H1 (cell line): ENCODE data around the gene DDX51. TPM values are rescaled to one million over a fixed set of nuclear protein-coding genes. Genes with fewer than 3 reads are reported as not detected.

Source experiments
- CTCF ChIA-PET: fragments of 300-600 bp; sonication (Branson Sonifier 250); formaldehyde crosslinking; loops from one replicate; lab custom pipeline; 2021; ENCODE audit not compliant: partially characterized antibody; lab: Charles Lee
- POLR2A ChIA-PET: fragments of 300-600 bp; sonication (Branson Sonifier 250); formaldehyde crosslinking; loops from one replicate; lab custom pipeline; 2021; ENCODE audit warnings: inconsistent platforms; ENCODE audit not compliant: partially characterized antibody; lab: Charles Lee
- DNase-seq, 2 experiments: peaks; one replicate each; pipeline versions ENCODE4 v3.0.0 to v3.0.0-alpha.2; 2010 to 2022; ENCODE audit warnings: low spot score in 2 of 2, low read depth in 1 of 2, mixed read lengths in 1 of 2
- FAIRE-seq: peaks from 2 replicates; lab custom pipeline; 2011; peaks lifted over from hg19 to GRCh38; lab: Jason Lieb, UNC
- H2AFZ ChIP-seq: 2 replicates; pipeline ENCODE4 v1.8.1; 2012; ENCODE audit warnings: low read length, inconsistent platforms
- H2AK5ac ChIP-seq: 2 replicates; pipeline ENCODE4 v1.6.1; 2013; ENCODE audit warnings: low read depth, low read length
- H2BK120ac ChIP-seq: replicated peaks from 2 replicates; pipeline ENCODE3; 2013; ENCODE audit warnings: low read depth, low read length, inconsistent platforms
- H2BK12ac ChIP-seq: 2 replicates; pipeline ENCODE4 v1.6.1; 2013; ENCODE audit warnings: low read depth, low read length
- H2BK15ac ChIP-seq: 2 replicates; pipeline ENCODE4 v1.6.1; 2013; ENCODE audit warnings: low read length
- H2BK20ac ChIP-seq: 2 replicates; pipeline ENCODE4 v1.6.1; 2013; ENCODE audit warnings: low read length
- H2BK5ac ChIP-seq: 2 replicates; pipeline ENCODE4 v1.6.1; 2013; ENCODE audit warnings: low read depth, low read length
- H3K14ac ChIP-seq: 2 replicates; pipeline ENCODE4 v1.6.1; 2013; ENCODE audit warnings: inconsistent platforms; ENCODE audit not compliant: insufficient read length
- H3K18ac ChIP-seq: 2 replicates; pipeline ENCODE4 v1.6.1; 2013; ENCODE audit warnings: low read length; ENCODE audit errors: extremely low read depth
- H3K23ac ChIP-seq: 2 replicates; pipeline ENCODE4 v1.6.1; 2013; ENCODE audit warnings: inconsistent platforms; ENCODE audit not compliant: insufficient read length
- H3K23me2 ChIP-seq: 2 replicates; pipeline ENCODE4 v1.6.1; 2013; ENCODE audit warnings: low read depth, low read length
- H3K27ac ChIP-seq: 2 replicates; pipeline ENCODE4 v1.6.1; 2011; ENCODE audit warnings: low read depth, low read length, inconsistent platforms
- H3K27me3 ChIP-seq, 4 experiments: replicated peaks in 1 of 4; 1 replicate in 1 of 4; 2 replicates in 3 of 4; pipeline versions ENCODE4 v1.6.1 to v1.8.1; 2011 to 2013; ENCODE audit warnings: low read length in 3 of 4, mild to moderate bottlenecking in 3 of 4, inconsistent platforms in 2 of 4, mixed read lengths in 2 of 4, moderate library complexity in 1 of 4; ENCODE audit not compliant: control insufficient read depth in 3 of 4, insufficient read depth in 3 of 4; ENCODE audit errors: extremely low read depth in 1 of 4
- H3K36me3 ChIP-seq, 4 experiments: 2 replicates each; pipeline versions ENCODE4 v1.6.1 to v1.8.1; 2011 to 2013; ENCODE audit warnings: mild to moderate bottlenecking in 4 of 4, low read length in 3 of 4, moderate library complexity in 2 of 4, control low read depth in 1 of 4, inconsistent platforms in 1 of 4; ENCODE audit not compliant: insufficient read depth in 4 of 4, control insufficient read depth in 2 of 4
- H3K4ac ChIP-seq: replicated peaks from 2 replicates; pipeline ENCODE3; 2013; ENCODE audit warnings: low read length, low read depth, mixed read lengths, inconsistent platforms; ENCODE audit not compliant: insufficient read length
- H3K4me1 ChIP-seq, 4 experiments: replicated peaks in 1 of 4; 1 replicate in 1 of 4; 2 replicates in 3 of 4; pipeline versions ENCODE4 v1.6.1 to v1.8.1; 2011 to 2013; ENCODE audit warnings: low read length in 3 of 4, inconsistent platforms in 2 of 4, mixed read lengths in 1 of 4; ENCODE audit not compliant: insufficient read depth in 4 of 4, control insufficient read depth in 3 of 4
- H3K4me2 ChIP-seq, 2 experiments: 2 replicates each; pipeline versions ENCODE4 v1.6.1 to v1.8.1; 2011 to 2013; ENCODE audit warnings: low read depth in 2 of 2, low read length in 2 of 2, control low read depth in 1 of 2, inconsistent platforms in 1 of 2, mild to moderate bottlenecking in 1 of 2; ENCODE audit not compliant: insufficient read depth in 1 of 2
- H3K4me3 ChIP-seq, 4 experiments: fragments of 200-600, 300-600 bp in 1 of 4; sonication (generic), shearing (Covaris generic), sonication (Bioruptor Twin) in 1 of 4; 2 replicates each; pipeline versions ENCODE4 v1.5.1 to v1.8.1; 2011 to 2016; ENCODE audit warnings: low read length in 4 of 4, low read depth in 3 of 4, control low read depth in 2 of 4, inconsistent platforms in 2 of 4, mild to moderate bottlenecking in 2 of 4, mixed read lengths in 1 of 4, moderate library complexity in 1 of 4; ENCODE audit not compliant: insufficient read depth in 2 of 4; ENCODE audit errors: extremely low read depth in 1 of 4
- H3K56ac ChIP-seq: replicated peaks from 2 replicates; pipeline ENCODE3; 2013; ENCODE audit warnings: low read depth, mild to moderate bottlenecking, mixed read lengths, low read length, inconsistent platforms; ENCODE audit not compliant: insufficient read length
- H3K79me1 ChIP-seq: 2 replicates; pipeline ENCODE4 v1.6.1; 2013; ENCODE audit warnings: low read depth, low read length, control low read depth
- H3K79me2 ChIP-seq, 2 experiments: 2 replicates each; pipeline versions ENCODE4 v1.6.1 to v1.8.1; 2012 to 2013; ENCODE audit warnings: low read length in 2 of 2, mild to moderate bottlenecking in 2 of 2, inconsistent platforms in 1 of 2; ENCODE audit not compliant: insufficient read depth in 2 of 2, control insufficient read depth in 1 of 2
- H3K9ac ChIP-seq, 4 experiments: replicated peaks in 1 of 4; 1 replicate in 1 of 4; 2 replicates in 3 of 4; pipeline versions ENCODE4 v1.6.1 to v1.8.1; 2011 to 2013; ENCODE audit warnings: low read depth in 3 of 4, low read length in 3 of 4, control low read depth in 2 of 4, mild to moderate bottlenecking in 2 of 4, moderate library complexity in 2 of 4, inconsistent platforms in 1 of 4; ENCODE audit errors: extremely low read depth in 1 of 4
- H3K9me3 ChIP-seq, 2 experiments: 2 replicates each; pipeline versions ENCODE4 v1.6.1 to v1.8.1; 2012 to 2013; ENCODE audit warnings: mild to moderate bottlenecking in 2 of 2, moderate library complexity in 2 of 2, control low read depth in 1 of 2, inconsistent platforms in 1 of 2, low read depth in 1 of 2, low read length in 1 of 2, mixed read lengths in 1 of 2; ENCODE audit not compliant: insufficient read depth in 2 of 2
- H4K20me1 ChIP-seq, 2 experiments: replicated peaks in 1 of 2; 2 replicates each; pipeline versions ENCODE3 to v1.8.1; 2011 to 2013; ENCODE audit warnings: inconsistent platforms in 2 of 2, low read length in 2 of 2, mild to moderate bottlenecking in 1 of 2; ENCODE audit not compliant: insufficient read depth in 2 of 2, control insufficient read depth in 1 of 2
- H4K5ac ChIP-seq: 2 replicates; pipeline ENCODE4 v1.6.1; 2013; ENCODE audit warnings: low read length, low read depth, mixed read lengths, inconsistent platforms; ENCODE audit not compliant: insufficient read length
- H4K8ac ChIP-seq: 2 replicates; pipeline ENCODE4 v1.8.0; 2013; ENCODE audit warnings: mild to moderate bottlenecking, moderate library complexity, low read length, inconsistent platforms; ENCODE audit not compliant: insufficient read depth; ENCODE audit errors: extremely low read depth
- H4K91ac ChIP-seq: replicated peaks from 2 replicates; pipeline ENCODE3; 2013; ENCODE audit warnings: low read length, mixed read lengths, inconsistent platforms; ENCODE audit not compliant: insufficient read length
- CBX8 ChIP-seq: fragments of 300-800, 300-1000 bp; sonication (generic); IDR thresholded peaks from 2 replicates; pipeline ENCODE4 v1.7.1; 2016; ENCODE audit warnings: low read depth, low read length, borderline replicate concordance
- CREB1 ChIP-seq: IDR thresholded peaks from 2 replicates; pipeline ENCODE4 v1.6.1; 2012; ENCODE audit warnings: inconsistent platforms
- POLR2A ChIP-seq, 2 experiments: IDR thresholded peaks; 1 replicate in 1 of 2; 2 replicates in 1 of 2; pipeline ENCODE4 v1.6.1; 2011; ENCODE audit warnings: low read depth in 2 of 2, low read length in 2 of 2, mild to moderate bottlenecking in 2 of 2; ENCODE audit errors: control extremely low read depth in 1 of 2
- SAP30 ChIP-seq: fragments of 300-600 bp; sonication (generic); IDR thresholded peaks from 2 replicates; pipeline ENCODE4 v1.7.1; 2012; ENCODE audit warnings: low read length, moderate library complexity, mild to moderate bottlenecking, inconsistent platforms; ENCODE audit not compliant: insufficient read depth, insufficient replicate concordance
- SIRT6 ChIP-seq: IDR thresholded peaks from one replicate; pipeline ENCODE4 v1.7.1; 2012; ENCODE audit warnings: low read length, inconsistent platforms
- WGBS, 2 experiments: shearing (Covaris generic) in 1 of 2; methylation state at CpG; one replicate each; pipeline versions ENCODE4 v1.1.6 to v1.1.7; 2013 to 2015; ENCODE audit warnings: low lambda C conversion rate in 2 of 2, mixed read lengths in 2 of 2, inconsistent platforms in 1 of 2, low coverage in 1 of 2, missing lambda C conversion rate in 1 of 2; ENCODE audit not compliant: insufficient replicate concordance in 2 of 2, insufficient coverage in 1 of 2, insufficient read length in 1 of 2; ENCODE audit errors: extremely low coverage in 1 of 2, missing lambda C conversion rate in 1 of 2; 5-methylcytosine and 5-hydroxymethylcytosine counted together
- polyA plus RNA-seq, 7 experiments: library from polyadenylated mRNA; depleted of rRNA in 3 of 7; stranded (reverse) in 5 of 7; unstranded in 2 of 7; fragments of >200 nt in 5 of 7; fragments of 200-250 nt in 2 of 7; gene quantifications; 1 replicate in 5 of 7; 2 replicates in 1 of 7; 4 replicates in 1 of 7; pipeline versions ENCODE4 v1.2.1 to v1.2.3, GENCODE V29; 2011 to 2013; ENCODE audit warnings: missing spikeins in 2 of 7, mixed read lengths in 2 of 7
- total RNA-seq: library from RNA; stranded (reverse); fragmentation: NEBNext Ultra II Directional; extraction: Animal tissue kit (Norgen Biotek cat#: 25700); gene quantifications from 2 replicates; pipeline ENCODE4 v1.2.1, GENCODE V29; 2021
- TF ChIP-seq, protein P1 (sequence below): IDR thresholded peaks from 2 replicates; pipeline ENCODE4 v1.6.1; 2012; ENCODE audit warnings: low read length, inconsistent platforms

Gene DDX51
- total and polyA plus RNA-seq, 2 of the 8 experiments (the other 6 are each of a cell fraction or from before 2014, with no cell fraction given): 11.2 to 24.4 TPM

- Histone ChIP-seq H2BK15ac (no peak overlapping the region), H3K18ac (no peak overlapping the region), H3K14ac (no peak overlapping the region), H3K27ac (no peak overlapping the region), H3K23me2 (peaks cover 7% of the 10 kb centered on the region; the same call in 1 of the 2 replicates), H2AFZ (no peak overlapping the region), H4K20me1 (peaks cover 0 to 2% of the 10 kb centered on the region in 2 experiments), H3K4me2 (peak overlapping the region; percentile 77 to 97; a peak in 3 of 4 replicates), H4K91ac (no peak overlapping the region), H2BK12ac (no peak overlapping the region), H2BK5ac (no peak overlapping the region), H4K5ac (no peak overlapping the region), H3K79me2 (no peaks in the 10 kb centered on the region), H4K8ac (peak overlapping the region; percentile 63), H3K4me3 (peak overlapping the region in 1 of 4 experiments; percentile 66; a peak in 2 of 8 replicates), H3K4ac (no peak overlapping the region), H3K79me1 (no peaks in the 10 kb centered on the region), H3K4me1 (peaks cover 0 to 13% (median 8%) of the 10 kb centered on the region in 4 experiments; a peak in 5 of 7 replicates), H3K9me3 (peaks cover 5 to 16% of the 10 kb centered on the region in 2 experiments), H2BK120ac (no peak overlapping the region), H2AK5ac (no peak overlapping the region), H3K9ac (no peak overlapping the region), H3K23ac (no peak overlapping the region), H3K36me3 (no peaks in the 10 kb centered on the region), H2BK20ac (no peak overlapping the region), H3K56ac (no peak overlapping the region), H3K27me3 (peaks cover 4 to 74% (median 42%) of the 10 kb centered on the region in 4 experiments)
- WGBS, 2 experiments: 86% methylated on average over 21 of the region's 21 CpGs; no CpG with 5 or more reads in 1 of the 2 experiments
- DNase-seq (no peak), FAIRE-seq (no peak)
- no peak for TF ChIP-seq CREB1
- no peak for TF ChIP-seq CBX8
- TF ChIP-seq SIRT6: no peak
- no peak for TF ChIP-seq SAP30
- TF ChIP-seq, protein P1, sequence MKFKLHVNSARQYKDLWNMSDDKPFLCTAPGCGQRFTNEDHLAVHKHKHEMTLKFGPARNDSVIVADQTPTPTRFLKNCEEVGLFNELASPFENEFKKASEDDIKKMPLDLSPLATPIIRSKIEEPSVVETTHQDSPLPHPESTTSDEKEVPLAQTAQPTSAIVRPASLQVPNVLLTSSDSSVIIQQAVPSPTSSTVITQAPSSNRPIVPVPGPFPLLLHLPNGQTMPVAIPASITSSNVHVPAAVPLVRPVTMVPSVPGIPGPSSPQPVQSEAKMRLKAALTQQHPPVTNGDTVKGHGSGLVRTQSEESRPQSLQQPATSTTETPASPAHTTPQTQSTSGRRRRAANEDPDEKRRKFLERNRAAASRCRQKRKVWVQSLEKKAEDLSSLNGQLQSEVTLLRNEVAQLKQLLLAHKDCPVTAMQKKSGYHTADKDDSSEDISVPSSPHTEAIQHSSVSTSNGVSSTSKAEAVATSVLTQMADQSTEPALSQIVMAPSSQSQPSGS: no peak
- TF ChIP-seq POLR2A (IDR thresholded peaks at IDR 0.05; ENCODE audit: control extremely low read depth in 1 of 2, low read depth in 2 of 2, low read length in 2 of 2): no peak
- POLR2A ChIA-PET: interaction anchor here (0.9 to 1.2 kb wide), 2 partner anchors 17 to 21 kb away, joined by 3 read pairs; no protein-coding TSS in a partner anchor
- CTCF ChIA-PET: interaction anchor here (0.6 to 1.2 kb wide), 6 partner anchors 9 to 226 kb away, joined by 3 to 4 read pairs (median 4); no protein-coding TSS in a partner anchor
Observed at GRCh38 chr12:132188451-132188901, 44.4 kb upstream of the DDX51 start.
